Upper lobe of left lung (tissue), 6 donors: ENCODE data around the gene ZNF608. TPM values are rescaled to one million over a fixed set of nuclear protein-coding genes. Genes with fewer than 3 reads are reported as not detected.

ENCODE experiments used
- ATAC-seq, 2 donors: fragments of 200-7000 bp; cut with Tn5 transposase; one replicate each; pipeline ENCODE4 v1.9.1; 2022; ENCODE audit warnings: mild to moderate bottlenecking in 2 of 2, moderate library complexity in 2 of 2; ENCODE audit not compliant: low FRiP score in 2 of 2
- DNase-seq, 2 donors: peaks; one replicate each; pipeline ENCODE4 v3.0.0-alpha.2; 2019 to 2020
- H3K27ac ChIP-seq, 4 donors: fragments of 200-600 bp; sonication (generic); one replicate each; pipeline ENCODE4 v1.5.1; 2016 to 2019
- H3K27me3 ChIP-seq, 4 donors: fragments of 200-600 bp; sonication (generic); one replicate each; pipeline ENCODE4 v1.5.1; 2017 to 2019
- H3K36me3 ChIP-seq, 4 donors: fragments of 200-600 bp; sonication (generic); one replicate each; pipeline ENCODE4 v1.5.1; 2016 to 2019
- H3K4me1 ChIP-seq, 4 donors: fragments of 200-600 bp; sonication (generic); one replicate each; pipeline ENCODE4 v1.5.1; 2018 to 2019
- H3K4me3 ChIP-seq, 4 donors: fragments of 200-600 bp; sonication (generic); one replicate each; pipeline ENCODE4 v1.5.1; 2017 to 2019; ENCODE audit warnings: mild to moderate bottlenecking in 2 of 4, moderate library complexity in 1 of 4
- H3K9me3 ChIP-seq, 4 donors: fragments of 200-600 bp; sonication (generic); one replicate each; pipeline ENCODE4 v1.5.1; 2018 to 2019
- CTCF ChIP-seq, 6 experiments: fragments of 450-650 bp in 4 of 6; fragments of 200-600 bp in 2 of 6; sonication (generic) in 2 of 6; IDR thresholded peaks; one replicate each; pipeline ENCODE4 v1.5.1; 2016 to 2019; ENCODE audit warnings: antibody characterized with exemption in 6 of 6
- EP300 ChIP-seq, 4 donors: sonication (generic); formaldehyde crosslinking; IDR thresholded peaks; one replicate each; pipeline ENCODE4 v1.5.1; 2017; ENCODE audit warnings: antibody characterized with exemption in 4 of 4, control low read depth in 2 of 4
- POLR2A ChIP-seq, 4 donors: fragments of 450-650 bp; IDR thresholded peaks; one replicate each; pipeline ENCODE4 v1.5.1; 2016 to 2017; ENCODE audit warnings: antibody characterized with exemption in 4 of 4, mild to moderate bottlenecking in 2 of 4
- POLR2AphosphoS5 ChIP-seq, 2 donors: sonication (generic); formaldehyde crosslinking; IDR thresholded peaks; one replicate each; pipeline ENCODE4 v1.5.1; 2017; ENCODE audit warnings: antibody characterized with exemption in 2 of 2
- WGBS, 2 donors: methylation state at CpG; one replicate each; pipeline ENCODE4 v1.1.5; 2017 to 2018; 5-methylcytosine and 5-hydroxymethylcytosine counted together
- total RNA-seq, 6 donors: library from RNA; depleted of rRNA in 4 of 6; stranded (reverse); fragments of >200 nt in 4 of 6; gene quantifications; one replicate each; pipeline versions ENCODE4 v1.1.0 to v1.2.1, GENCODE V29; 2016 to 2021
- donor health status: DM: no; HTN: no; CAD: no; lungs with moderate emphysema.
- donor health status: DM: no; HTN: yes; CAD: no; lungs with severe emphysema.

ZNF608 gene
- total RNA-seq, 6 donors from 2014 or later = 21.8 to 54.9 (median 41.7) TPM

GRCh38 chr5:124773315-124774311, 27.2 kb upstream of the ZNF608 start:
- Histone ChIP-seq H3K27ac (no peak overlapping the region), H3K27me3 (no peaks in the 10 kb centered on the region), H3K36me3 (no peaks in the 10 kb centered on the region), H3K4me3 (no peak overlapping the region), H3K4me1 (no peaks in the 10 kb centered on the region), H3K9me3 (no peaks in the 10 kb centered on the region)
- DNase-seq (no peak), ATAC-seq (no peak)
- WGBS, 2 donors = 81 to 82% methylated on average over 5 of the region's 5 CpGs
- TF ChIP-seq POLR2A (IDR thresholded peaks at IDR 0.05) = no peak
- TF ChIP-seq CTCF (IDR thresholded peaks at IDR 0.05) = no peak
- no peak for TF ChIP-seq POLR2AphosphoS5 (IDR thresholded peaks at IDR 0.05)
- no peak for TF ChIP-seq EP300 (IDR thresholded peaks at IDR 0.05)

GRCh38 chr5:124772457-124773200, 26.2 kb upstream of the ZNF608 start:
- Histone ChIP-seq H3K4me3 (no peak overlapping the region), H3K4me1 (no peaks in the 10 kb centered on the region), H3K9me3 (no peaks in the 10 kb centered on the region), H3K27ac (no peak overlapping the region), H3K27me3 (no peaks in the 10 kb centered on the region), H3K36me3 (no peaks in the 10 kb centered on the region)
- TF ChIP-seq POLR2A (IDR thresholded peaks at IDR 0.05) (no peak), CTCF (IDR thresholded peaks at IDR 0.05) (no peak), EP300 (IDR thresholded peaks at IDR 0.05) (no peak), POLR2AphosphoS5 (IDR thresholded peaks at IDR 0.05) (no peak)
- DNase-seq (no peak), ATAC-seq (no peak)
- WGBS, 2 donors = 77 to 80% methylated on average over 1 of the region's 1 CpG

GRCh38 chr5:124771761-124772160, 25.3 kb upstream of the ZNF608 start:
- DNase-seq (no peak), ATAC-seq (no peak)
- H3K27ac ChIP-seq = no peak overlapping the region
- H3K4me1 ChIP-seq = no peaks in the 10 kb centered on the region
- no peak overlapping the region for H3K4me3 ChIP-seq
- no peaks in the 10 kb centered on the region for H3K36me3 ChIP-seq
- TF ChIP-seq CTCF (IDR thresholded peaks at IDR 0.05) (no peak), EP300 (IDR thresholded peaks at IDR 0.05) (no peak), POLR2A (IDR thresholded peaks at IDR 0.05) (no peak), POLR2AphosphoS5 (IDR thresholded peaks at IDR 0.05) (no peak)
- H3K9me3 ChIP-seq = no peaks in the 10 kb centered on the region
- no peaks in the 10 kb centered on the region for H3K27me3 ChIP-seq
- 83 to 84% methylated on average over 3 of the region's 3 CpGs for WGBS, 2 donors

- Histone ChIP-seq H3K27me3 (no peaks in the 10 kb centered on the region), H3K4me1 (peaks cover 0 to 4% (median 0%) of the 10 kb centered on the region in 4 donors), H3K9me3 (no peaks in the 10 kb centered on the region), H3K4me3 (no peak overlapping the region), H3K36me3 (no peaks in the 10 kb centered on the region), H3K27ac (peak overlapping the region in 1 of 4 donors; percentile 27)
- no peak for TF ChIP-seq CTCF (IDR thresholded peaks at IDR 0.05)
- TF ChIP-seq EP300 (IDR thresholded peaks at IDR 0.05) = no peak
- TF ChIP-seq POLR2A (IDR thresholded peaks at IDR 0.05) = no peak
- TF ChIP-seq POLR2AphosphoS5 (IDR thresholded peaks at IDR 0.05) = no peak
- WGBS, 2 donors = 13 to 19% methylated on average over 3 of the region's 3 CpGs
- DNase-seq = no peak
- no peak for ATAC-seq
Measured at GRCh38 chr5:124764992-124765611, 18.7 kb upstream of the ZNF608 start.
